SK-N-SH (cell line): ENCODE data around the gene CASZ1.

Source experiments
- CHD2 ChIP-seq: fragments of 150-350 bp; IDR thresholded peaks from 2 replicates; pipeline ENCODE4 v1.6.1; 2018; ENCODE audit warnings: low read length; ENCODE audit not compliant: partially characterized antibody
- CTCF ChIP-seq: fragments of 200-600 bp; sonication (generic); IDR thresholded peaks from 2 replicates; pipeline ENCODE4 v1.6.1; 2017; ENCODE audit warnings: antibody characterized with exemption, mild to moderate bottlenecking, moderate library complexity
- EP300 ChIP-seq, 2 experiments: IDR thresholded peaks; 2 replicates each; pipeline versions ENCODE4 v1.4.0 to v1.6.1; 2012; ENCODE audit warnings: borderline replicate concordance in 1 of 2, low read depth in 1 of 2, low read length in 1 of 2
- EZH2phosphoT487 ChIP-seq: fragments of 200-600 bp; sonication (generic); IDR thresholded peaks from 2 replicates; pipeline ENCODE4 v1.6.1; 2017; ENCODE audit warnings: low read depth, mixed run types, mild to moderate bottlenecking, antibody characterized with exemption, moderate library complexity, borderline replicate concordance
- FOSL2 ChIP-seq: IDR thresholded peaks from 2 replicates; pipeline ENCODE4 v1.4.0; 2012; ENCODE audit warnings: low read depth, mild to moderate bottlenecking, moderate library complexity, borderline replicate concordance
- FOXJ3 ChIP-seq: sonication (generic); formaldehyde crosslinking; IDR thresholded peaks from 2 replicates; pipeline ENCODE4 v1.5.1; 2020; ENCODE audit warnings: mild to moderate bottlenecking, missing genetic modification reagents
- GATA2 ChIP-seq: sonication (generic); formaldehyde crosslinking; IDR thresholded peaks from 2 replicates; pipeline ENCODE4 v1.5.0; 2020; ENCODE audit warnings: mild to moderate bottlenecking, missing genetic modification reagents
- MXI1 ChIP-seq: IDR thresholded peaks from 2 replicates; pipeline ENCODE4 v1.6.1; 2012; ENCODE audit warnings: mild to moderate bottlenecking, low read depth, low read length, improper control_type of control experiment
- NFIC ChIP-seq: IDR thresholded peaks from 2 replicates; pipeline ENCODE4 v1.4.0; 2012; ENCODE audit warnings: borderline replicate concordance
- POLR2AphosphoS5 ChIP-seq: IDR thresholded peaks from 2 replicates; pipeline ENCODE4 v1.6.1; 2012; ENCODE audit warnings: low read depth, low read length
- RAD21 ChIP-seq: IDR thresholded peaks from 2 replicates; pipeline ENCODE4 v1.6.1; 2012; ENCODE audit warnings: mild to moderate bottlenecking, low read length
- RCOR1 ChIP-seq: fragments of 150-350 bp; IDR thresholded peaks from 2 replicates; pipeline ENCODE4 v1.6.1; 2017; ENCODE audit warnings: antibody characterized with exemption, low read length
- TF ChIP-seq, protein P1 (sequence below): IDR thresholded peaks from 2 replicates; pipeline ENCODE4 v1.6.1; 2012; ENCODE audit warnings: mild to moderate bottlenecking, low read depth, low read length, moderate library complexity

- TF ChIP-seq GATA2 (CRISPR knock-in tag) (no peak), MXI1 (no peak), CTCF (no peak), EZH2phosphoT487 (no peak), RAD21 (no peak), POLR2AphosphoS5 (no peak), FOXJ3 (CRISPR knock-in tag) (no peak), RCOR1 (no peak), FOSL2 (no peak), EP300 (IDR thresholded peaks at IDR 0.05; ENCODE audit: borderline replicate concordance in 1 of 2, low read depth in 1 of 2, low read length in 1 of 2) (no peak), NFIC (no peak), CHD2 (no peak)
- TF ChIP-seq, protein P1, sequence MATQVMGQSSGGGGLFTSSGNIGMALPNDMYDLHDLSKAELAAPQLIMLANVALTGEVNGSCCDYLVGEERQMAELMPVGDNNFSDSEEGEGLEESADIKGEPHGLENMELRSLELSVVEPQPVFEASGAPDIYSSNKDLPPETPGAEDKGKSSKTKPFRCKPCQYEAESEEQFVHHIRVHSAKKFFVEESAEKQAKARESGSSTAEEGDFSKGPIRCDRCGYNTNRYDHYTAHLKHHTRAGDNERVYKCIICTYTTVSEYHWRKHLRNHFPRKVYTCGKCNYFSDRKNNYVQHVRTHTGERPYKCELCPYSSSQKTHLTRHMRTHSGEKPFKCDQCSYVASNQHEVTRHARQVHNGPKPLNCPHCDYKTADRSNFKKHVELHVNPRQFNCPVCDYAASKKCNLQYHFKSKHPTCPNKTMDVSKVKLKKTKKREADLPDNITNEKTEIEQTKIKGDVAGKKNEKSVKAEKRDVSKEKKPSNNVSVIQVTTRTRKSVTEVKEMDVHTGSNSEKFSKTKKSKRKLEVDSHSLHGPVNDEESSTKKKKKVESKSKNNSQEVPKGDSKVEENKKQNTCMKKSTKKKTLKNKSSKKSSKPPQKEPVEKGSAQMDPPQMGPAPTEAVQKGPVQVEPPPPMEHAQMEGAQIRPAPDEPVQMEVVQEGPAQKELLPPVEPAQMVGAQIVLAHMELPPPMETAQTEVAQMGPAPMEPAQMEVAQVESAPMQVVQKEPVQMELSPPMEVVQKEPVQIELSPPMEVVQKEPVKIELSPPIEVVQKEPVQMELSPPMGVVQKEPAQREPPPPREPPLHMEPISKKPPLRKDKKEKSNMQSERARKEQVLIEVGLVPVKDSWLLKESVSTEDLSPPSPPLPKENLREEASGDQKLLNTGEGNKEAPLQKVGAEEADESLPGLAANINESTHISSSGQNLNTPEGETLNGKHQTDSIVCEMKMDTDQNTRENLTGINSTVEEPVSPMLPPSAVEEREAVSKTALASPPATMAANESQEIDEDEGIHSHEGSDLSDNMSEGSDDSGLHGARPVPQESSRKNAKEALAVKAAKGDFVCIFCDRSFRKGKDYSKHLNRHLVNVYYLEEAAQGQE, result no peak
Observed at GRCh38 chr1:10629091-10629815, 167.2 kb downstream of the CASZ1 start.
